ENCODE data around the gene TFF3. TPM values are rescaled to one million over a fixed set of nuclear protein-coding genes. Genes with fewer than 3 reads are reported as not detected.

TFF3 gene
- total RNA-seq, 1 donor = not detected

DNA sequence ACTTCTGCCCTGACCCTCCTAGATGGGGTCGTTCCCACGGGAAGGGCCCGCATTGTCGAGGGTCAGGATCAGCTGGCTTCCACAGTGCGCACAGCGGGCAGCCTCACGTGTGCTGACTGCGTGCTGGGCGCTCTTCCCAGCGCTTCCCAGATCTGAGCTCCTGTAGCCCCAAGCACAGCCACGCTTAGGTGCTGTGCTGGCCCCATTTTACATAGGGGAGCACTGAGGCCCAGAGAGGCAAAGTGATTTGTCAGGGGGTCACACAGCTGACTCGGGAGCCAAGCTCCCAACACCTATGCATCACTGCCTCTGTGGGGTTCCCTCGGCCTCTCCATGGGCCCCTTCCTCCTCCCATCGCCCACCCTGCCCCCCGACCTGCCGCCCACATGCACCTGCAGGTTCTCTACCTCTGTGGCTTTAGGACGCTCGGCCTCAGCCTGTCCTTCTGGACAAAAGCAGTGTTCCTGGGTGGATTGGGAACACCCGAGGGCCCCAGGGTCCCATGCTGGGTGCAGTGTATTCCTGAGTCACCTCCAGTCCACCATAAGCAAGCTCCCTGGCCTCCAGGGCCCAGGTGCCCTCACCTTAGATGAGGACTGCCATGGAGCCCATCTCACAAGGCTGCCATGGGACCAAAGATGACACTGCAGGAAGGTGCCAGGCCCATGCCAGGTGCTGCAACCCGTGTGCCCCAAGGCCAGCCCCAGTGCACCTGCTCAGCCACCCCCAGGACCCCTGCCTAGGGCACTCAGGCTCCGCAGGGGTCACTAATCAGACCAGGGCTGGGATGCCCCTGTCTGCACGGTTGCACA lies 23.3 kb downstream of the TFF3 start:
- H3K4me1 ChIP-seq (ENCODE audit: insufficient read depth, low read length) = no peaks in the 10 kb centered on the region
- DNase-seq (ENCODE audit: insufficient read length, low spot score, missing footprints) = no peak
- H3K27ac ChIP-seq (ENCODE audit: low read depth, low read length) = no peak overlapping the region
- no peaks in the 10 kb centered on the region for H4K20me1 ChIP-seq (ENCODE audit: insufficient read depth, low read length)
- H3K4me3 ChIP-seq (ENCODE audit: insufficient read depth, low read length) = no peak overlapping the region
- no peaks in the 10 kb centered on the region for H3K27me3 ChIP-seq (ENCODE audit: insufficient read depth, low read length)
- H3K36me3 ChIP-seq (ENCODE audit: insufficient read depth, low read length) = no peaks in the 10 kb centered on the region
- no peak overlapping the region for H2AFZ ChIP-seq (ENCODE audit: low read length)
- no peak overlapping the region for H3K4me2 ChIP-seq (ENCODE audit: insufficient read depth, low read length)
- H3K79me2 ChIP-seq (ENCODE audit: insufficient read depth, low read length) = no peaks in the 10 kb centered on the region
- H3K9me3 ChIP-seq (ENCODE audit: low read depth, low read length) = peaks cover 2% of the 10 kb centered on the region
- TF ChIP-seq, protein P1, sequence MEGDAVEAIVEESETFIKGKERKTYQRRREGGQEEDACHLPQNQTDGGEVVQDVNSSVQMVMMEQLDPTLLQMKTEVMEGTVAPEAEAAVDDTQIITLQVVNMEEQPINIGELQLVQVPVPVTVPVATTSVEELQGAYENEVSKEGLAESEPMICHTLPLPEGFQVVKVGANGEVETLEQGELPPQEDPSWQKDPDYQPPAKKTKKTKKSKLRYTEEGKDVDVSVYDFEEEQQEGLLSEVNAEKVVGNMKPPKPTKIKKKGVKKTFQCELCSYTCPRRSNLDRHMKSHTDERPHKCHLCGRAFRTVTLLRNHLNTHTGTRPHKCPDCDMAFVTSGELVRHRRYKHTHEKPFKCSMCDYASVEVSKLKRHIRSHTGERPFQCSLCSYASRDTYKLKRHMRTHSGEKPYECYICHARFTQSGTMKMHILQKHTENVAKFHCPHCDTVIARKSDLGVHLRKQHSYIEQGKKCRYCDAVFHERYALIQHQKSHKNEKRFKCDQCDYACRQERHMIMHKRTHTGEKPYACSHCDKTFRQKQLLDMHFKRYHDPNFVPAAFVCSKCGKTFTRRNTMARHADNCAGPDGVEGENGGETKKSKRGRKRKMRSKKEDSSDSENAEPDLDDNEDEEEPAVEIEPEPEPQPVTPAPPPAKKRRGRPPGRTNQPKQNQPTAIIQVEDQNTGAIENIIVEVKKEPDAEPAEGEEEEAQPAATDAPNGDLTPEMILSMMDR (IDR thresholded peaks at IDR 0.05; ENCODE audit: extremely low read depth, low read depth, low read length) = no peak

DNA sequence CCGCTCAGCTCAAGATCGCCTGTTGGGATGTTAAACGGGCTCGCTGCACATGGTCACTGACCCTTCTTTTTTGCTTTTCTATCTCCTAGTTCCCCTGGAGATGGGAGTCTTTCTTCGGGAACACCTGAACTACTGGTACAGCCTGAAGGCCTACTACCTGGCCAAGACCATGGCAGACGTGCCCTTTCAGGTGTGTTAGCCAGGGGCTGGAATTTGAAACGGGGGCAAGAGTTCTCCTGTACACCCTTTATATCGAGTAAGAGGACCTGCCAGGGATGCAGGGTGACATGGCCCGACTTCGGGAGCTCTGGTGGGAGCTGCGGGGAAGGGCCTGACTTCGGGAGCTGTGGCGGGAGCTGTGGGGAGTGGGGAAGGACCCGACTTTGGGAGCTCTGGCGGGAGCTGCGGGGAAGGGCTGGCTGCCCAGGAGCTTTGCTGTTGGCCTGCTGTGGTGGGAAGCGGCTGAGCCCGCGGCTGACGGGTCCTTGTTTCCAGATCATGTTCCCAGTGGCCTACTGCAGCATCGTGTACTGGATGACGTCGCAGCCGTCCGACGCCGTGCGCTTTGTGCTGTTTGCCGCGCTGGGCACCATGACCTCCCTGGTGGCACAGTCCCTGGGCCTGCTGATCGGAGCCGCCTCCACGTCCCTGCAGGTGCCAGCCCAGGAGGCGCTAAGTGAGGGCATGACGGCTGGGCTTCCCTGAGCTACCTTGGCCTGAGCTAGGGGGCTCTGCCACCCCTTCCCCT lies 24.0 kb downstream of the TFF3 start:
- no peaks in the 10 kb centered on the region for H4K20me1 ChIP-seq (ENCODE audit: insufficient read depth, low read length)
- no peaks in the 10 kb centered on the region for H3K4me1 ChIP-seq (ENCODE audit: insufficient read depth, low read length)
- DNase-seq (ENCODE audit: insufficient read length, low spot score, missing footprints) = peak; percentile 76
- H3K79me2 ChIP-seq (ENCODE audit: insufficient read depth, low read length) = no peaks in the 10 kb centered on the region
- H3K27me3 ChIP-seq (ENCODE audit: insufficient read depth, low read length) = no peaks in the 10 kb centered on the region
- no peak overlapping the region for H3K4me3 ChIP-seq (ENCODE audit: insufficient read depth, low read length)
- H3K36me3 ChIP-seq (ENCODE audit: insufficient read depth, low read length) = no peaks in the 10 kb centered on the region
- no peak overlapping the region for H3K27ac ChIP-seq (ENCODE audit: low read depth, low read length)
- TF ChIP-seq, protein P1 (IDR thresholded peaks at IDR 0.05; ENCODE audit: extremely low read depth, low read depth, low read length) = no peak
- no peak overlapping the region for H2AFZ ChIP-seq (ENCODE audit: low read length)
- peaks cover 2% of the 10 kb centered on the region for H3K9me3 ChIP-seq (ENCODE audit: low read depth, low read length)
- H3K4me2 ChIP-seq (ENCODE audit: insufficient read depth, low read length) = no peak overlapping the region

DNA sequence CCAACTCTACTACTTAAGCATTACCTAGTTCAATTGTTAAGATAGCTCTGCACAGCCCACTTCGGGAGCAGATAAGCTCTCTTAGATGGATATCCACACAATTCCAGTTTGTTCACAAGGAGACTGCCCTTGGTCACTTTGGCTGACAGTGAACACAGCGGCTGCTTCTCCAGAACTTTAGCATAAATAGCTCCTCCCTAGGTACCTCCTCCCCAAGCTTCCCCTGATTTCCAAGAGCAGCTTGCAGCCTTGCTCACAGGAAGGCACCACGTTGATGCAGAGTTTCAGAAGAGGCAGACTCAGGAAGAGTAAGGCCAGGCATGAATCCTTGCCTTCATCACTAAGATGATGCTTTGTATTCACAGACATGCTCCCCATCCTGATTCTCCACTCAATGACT lies 24.7 kb downstream of the TFF3 start:
- no peaks in the 10 kb centered on the region for H4K20me1 ChIP-seq (ENCODE audit: insufficient read depth, low read length)
- H3K36me3 ChIP-seq (ENCODE audit: insufficient read depth, low read length) = no peaks in the 10 kb centered on the region
- H3K79me2 ChIP-seq (ENCODE audit: insufficient read depth, low read length) = no peaks in the 10 kb centered on the region
- H2AFZ ChIP-seq (ENCODE audit: low read length) = no peak overlapping the region
- TF ChIP-seq, protein P1 (IDR thresholded peaks at IDR 0.05; ENCODE audit: extremely low read depth, low read depth, low read length) = no peak
- DNase-seq (ENCODE audit: insufficient read length, low spot score, missing footprints) = no peak
- peaks cover 2% of the 10 kb centered on the region for H3K9me3 ChIP-seq (ENCODE audit: low read depth, low read length)
- H3K27ac ChIP-seq (ENCODE audit: low read depth, low read length) = no peak overlapping the region
- no peak overlapping the region for H3K4me3 ChIP-seq (ENCODE audit: insufficient read depth, low read length)
- H3K4me1 ChIP-seq (ENCODE audit: insufficient read depth, low read length) = no peaks in the 10 kb centered on the region
- no peak overlapping the region for H3K4me2 ChIP-seq (ENCODE audit: insufficient read depth, low read length)
- no peaks in the 10 kb centered on the region for H3K27me3 ChIP-seq (ENCODE audit: insufficient read depth, low read length)

DNA sequence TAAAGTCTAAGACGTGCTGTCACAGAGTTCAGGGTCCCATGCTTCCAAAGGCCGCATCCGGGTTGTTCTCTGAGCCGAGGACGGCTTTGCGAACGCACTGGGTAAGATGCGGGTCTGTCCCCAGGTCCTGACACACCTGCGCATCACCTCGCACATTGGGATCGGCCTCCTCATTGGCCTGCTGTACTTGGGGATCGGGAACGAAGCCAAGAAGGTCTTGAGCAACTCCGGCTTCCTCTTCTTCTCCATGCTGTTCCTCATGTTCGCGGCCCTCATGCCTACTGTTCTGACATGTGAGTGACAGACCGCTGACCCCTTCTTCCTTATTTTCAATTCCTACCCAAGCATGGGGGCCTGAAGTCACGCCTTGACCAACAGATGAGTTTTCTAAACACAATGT lies 25.3 kb downstream of the TFF3 start:
- TF ChIP-seq, protein P1 (IDR thresholded peaks at IDR 0.05; ENCODE audit: extremely low read depth, low read depth, low read length) = no peak
- Histone ChIP-seq H4K20me1 (ENCODE audit: insufficient read depth, low read length) (no peaks in the 10 kb centered on the region), H3K36me3 (ENCODE audit: insufficient read depth, low read length) (no peaks in the 10 kb centered on the region), H3K4me1 (ENCODE audit: insufficient read depth, low read length) (no peaks in the 10 kb centered on the region), H2AFZ (ENCODE audit: low read length) (no peak overlapping the region), H3K4me2 (ENCODE audit: insufficient read depth, low read length) (no peak overlapping the region), H3K79me2 (ENCODE audit: insufficient read depth, low read length) (no peaks in the 10 kb centered on the region), H3K27ac (ENCODE audit: low read depth, low read length) (no peak overlapping the region), H3K4me3 (ENCODE audit: insufficient read depth, low read length) (no peak overlapping the region), H3K9me3 (ENCODE audit: low read depth, low read length) (peaks cover 2% of the 10 kb centered on the region), H3K27me3 (ENCODE audit: insufficient read depth, low read length) (no peaks in the 10 kb centered on the region)
- DNase-seq (ENCODE audit: insufficient read length, low spot score, missing footprints) = no peak
